GM12892 (cell line): ENCODE data around the gene LACRT.

Source experiments
- POLR2A ChIP-seq: IDR thresholded peaks from 2 replicates; pipeline ENCODE4 v1.6.1; 2011; ENCODE audit warnings: low read depth, low read length, control low read depth
- POLR2AphosphoS5 ChIP-seq: IDR thresholded peaks from 2 replicates; pipeline ENCODE4 v1.6.1; 2011; ENCODE audit warnings: low read depth, low read length, control low read depth

GRCh38 chr12:54654926-54655325, 20.2 kb upstream of the LACRT start:
- TF ChIP-seq POLR2A (no peak), POLR2AphosphoS5 (no peak)
